K562 (cell line): ENCODE results near the gene LATS1. TPM values are rescaled to one million over a fixed set of nuclear protein-coding genes. Genes with fewer than 3 reads are reported as not detected.
A peak's percentile ranks its signal among the peaks of the same experiment; 100 is the strongest.

Experiments used
- CC2D1A ChIP-seq: fragments of 450-650 bp; IDR thresholded peaks from 2 replicates; pipeline ENCODE4 v1.6.1; 2017; ENCODE audit warnings: mild to moderate bottlenecking
- CCNT2 ChIP-seq: IDR thresholded peaks from 2 replicates; pipeline ENCODE4 v1.6.1; 2011; ENCODE audit warnings: borderline replicate concordance, low read depth, mild to moderate bottlenecking, moderate library complexity, mixed read lengths, low read length; ENCODE audit not compliant: insufficient read length; ENCODE audit errors: extremely low read depth
- CEBPB ChIP-seq: fragments of 450-650 bp; IDR thresholded peaks from 2 replicates; pipeline ENCODE4 v1.6.1; 2016; ENCODE audit warnings: missing genetic modification characterization, missing compliant biosample characterization
- GMEB1 ChIP-seq: fragments of 250-450 bp; sonication (Bioruptor Pico); IDR thresholded peaks from 2 replicates; pipeline ENCODE4 v1.4.0; 2020; ENCODE audit warnings: mild to moderate bottlenecking
- GTF2F1 ChIP-seq: IDR thresholded peaks from 2 replicates; pipeline ENCODE4 v1.6.1; 2011; ENCODE audit warnings: low read depth, low read length, improper control_type of control experiment
- MCM3 ChIP-seq: fragments of 450-650 bp; IDR thresholded peaks from 2 replicates; pipeline ENCODE4 v1.6.1; 2016
- NFATC3 ChIP-seq: fragments of 450-650 bp; IDR thresholded peaks from 2 replicates; pipeline ENCODE4 v1.6.1; 2017; ENCODE audit warnings: mild to moderate bottlenecking
- PML ChIP-seq: IDR thresholded peaks from 2 replicates; pipeline ENCODE4 v1.6.1; 2012; ENCODE audit warnings: low read length, inconsistent platforms
- PYGO2 ChIP-seq: fragments of 450-650 bp; IDR thresholded peaks from 2 replicates; pipeline ENCODE4 v1.6.1; 2016; ENCODE audit warnings: mild to moderate bottlenecking, missing genetic modification characterization, moderate library complexity, missing compliant biosample characterization
- RBM39 ChIP-seq: fragments of 200-400 bp; formaldehyde crosslinking; optimal IDR thresholded peaks from 2 replicates; pipeline ENCODE3; 2018; ENCODE audit warnings: low read depth, low read length
- RNF219 ChIP-seq: fragments of 250-450 bp; sonication (Bioruptor Pico); IDR thresholded peaks from 2 replicates; pipeline ENCODE4 v1.5.0; 2022; ENCODE audit warnings: mild to moderate bottlenecking
- ZNF324 ChIP-seq: fragments of 250-450 bp; sonication (Bioruptor Pico); IDR thresholded peaks from 2 replicates; pipeline ENCODE4 v1.4.0; 2020; ENCODE audit warnings: mild to moderate bottlenecking
- ZNF347 ChIP-seq: fragments of 450-650 bp; formaldehyde crosslinking; IDR thresholded peaks from 2 replicates; pipeline ENCODE4 v1.4.0; 2020; ENCODE audit warnings: low read depth, mild to moderate bottlenecking, moderate library complexity
- ZNF57 ChIP-seq: fragments of 450-650 bp; formaldehyde crosslinking; IDR thresholded peaks from 2 replicates; pipeline ENCODE4 v1.4.0; 2020; ENCODE audit warnings: mild to moderate bottlenecking, moderate library complexity
- polyA plus RNA-seq, 8 experiments: library from polyadenylated mRNA; depleted of rRNA in 4 of 8; stranded (reverse) in 5 of 8; unstranded in 3 of 8; fragments of >200 nt; fragmentation: Nextera tagmentation in 2 of 8; fragmentation: Illumina TruSeq in 1 of 8; extraction: Ambion mirVana in 2 of 8; extraction: Trizol in 1 of 8; gene quantifications; 2 replicates each; pipeline versions ENCODE4 v1.2.1 to v1.2.3, GENCODE V29; 2011 to 2014; ENCODE audit warnings: inconsistent platforms in 1 of 8, missing spikeins in 1 of 8
- total RNA-seq, 7 experiments: library from RNA; depleted of rRNA in 6 of 7; stranded (reverse); fragments of >200 nt in 6 of 7; fragmentation: Illumina TruSeq in 2 of 7; extraction: Trizol in 2 of 7; gene quantifications; 2 replicates each; pipeline versions ENCODE4 v1.2.1 to v1.2.3, GENCODE V29; 2011 to 2021; ENCODE audit warnings: low replicate concordance in 1 of 7
- TF ChIP-seq, protein P1 (sequence below): fragments of 450-650 bp; formaldehyde crosslinking; IDR thresholded peaks from 2 replicates; pipeline ENCODE4 v1.4.0; 2020; ENCODE audit warnings: mild to moderate bottlenecking, mixed read lengths
- TF ChIP-seq, protein P2 (sequence below): fragments of 250-450 bp; sonication (Bioruptor Pico); IDR thresholded peaks from 2 replicates; pipeline ENCODE4 v1.5.0; 2020; ENCODE audit warnings: mild to moderate bottlenecking
- TF ChIP-seq, protein P3 (sequence below): fragments of 250-450 bp; sonication (Bioruptor Pico); IDR thresholded peaks from 2 replicates; pipeline ENCODE4 v1.8.0; 2021; ENCODE audit warnings: borderline replicate concordance, mild to moderate bottlenecking, moderate library complexity; ENCODE audit not compliant: poor library complexity, severe bottlenecking
- TF ChIP-seq, protein P4 (sequence below): fragments of 450-650 bp; formaldehyde crosslinking; conservative IDR thresholded peaks from 2 replicates; pipeline ENCODE4 v1.4.0; 2022; ENCODE audit warnings: mild to moderate bottlenecking, missing genetic modification characterization

The LATS1 gene
- total and polyA plus RNA-seq, 9 of the 15 experiments (the other 6 are each of a cell fraction or from before 2014, with no cell fraction given), result 5.0 to 36.3 (median 18.4) TPM

GRCh38 chr6:149755300-149756260 is 37.7 kb upstream of the LATS1 start (continued):
- TF ChIP-seq, protein P1, sequence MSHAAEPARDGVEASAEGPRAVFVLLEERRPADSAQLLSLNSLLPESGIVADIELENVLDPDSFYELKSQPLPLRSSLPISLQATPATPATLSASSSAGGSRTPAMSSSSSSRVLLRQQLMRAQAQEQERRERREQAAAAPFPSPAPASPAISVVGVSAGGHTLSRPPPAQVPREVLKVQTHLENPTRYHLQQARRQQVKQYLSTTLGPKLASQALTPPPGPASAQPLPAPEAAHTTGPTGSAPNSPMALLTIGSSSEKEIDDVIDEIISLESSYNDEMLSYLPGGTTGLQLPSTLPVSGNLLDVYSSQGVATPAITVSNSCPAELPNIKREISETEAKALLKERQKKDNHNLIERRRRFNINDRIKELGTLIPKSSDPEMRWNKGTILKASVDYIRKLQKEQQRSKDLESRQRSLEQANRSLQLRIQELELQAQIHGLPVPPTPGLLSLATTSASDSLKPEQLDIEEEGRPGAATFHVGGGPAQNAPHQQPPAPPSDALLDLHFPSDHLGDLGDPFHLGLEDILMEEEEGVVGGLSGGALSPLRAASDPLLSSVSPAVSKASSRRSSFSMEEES, result peak; percentile 91
- TF ChIP-seq GMEB1 (CRISPR knock-in tag) (no peak), MCM3 (no peak), CC2D1A (no peak), RNF219 (no peak), PYGO2 (no peak), GTF2F1 (no peak), RBM39 (no peak), ZNF324 (CRISPR knock-in tag) (no peak), PML (0 out of 2 replicates have a peak, but pooled peaks have one; percentile 13), CCNT2 (no peak), NFATC3 (0 out of 2 replicates have a peak, but pooled peaks have one; percentile 16), ZNF57 (CRISPR knock-in tag) (no peak), ZNF347 (CRISPR knock-in tag) (no peak), CEBPB (tag) (0 out of 2 replicates have a peak, but pooled peaks have one; percentile 12)
- TF ChIP-seq, protein P2, sequence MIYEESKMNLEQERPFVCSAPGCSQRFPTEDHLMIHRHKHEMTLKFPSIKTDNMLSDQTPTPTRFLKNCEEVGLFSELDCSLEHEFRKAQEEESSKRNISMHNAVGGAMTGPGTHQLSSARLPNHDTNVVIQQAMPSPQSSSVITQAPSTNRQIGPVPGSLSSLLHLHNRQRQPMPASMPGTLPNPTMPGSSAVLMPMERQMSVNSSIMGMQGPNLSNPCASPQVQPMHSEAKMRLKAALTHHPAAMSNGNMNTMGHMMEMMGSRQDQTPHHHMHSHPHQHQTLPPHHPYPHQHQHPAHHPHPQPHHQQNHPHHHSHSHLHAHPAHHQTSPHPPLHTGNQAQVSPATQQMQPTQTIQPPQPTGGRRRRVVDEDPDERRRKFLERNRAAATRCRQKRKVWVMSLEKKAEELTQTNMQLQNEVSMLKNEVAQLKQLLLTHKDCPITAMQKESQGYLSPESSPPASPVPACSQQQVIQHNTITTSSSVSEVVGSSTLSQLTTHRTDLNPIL, result no peak
- TF ChIP-seq, protein P3, sequence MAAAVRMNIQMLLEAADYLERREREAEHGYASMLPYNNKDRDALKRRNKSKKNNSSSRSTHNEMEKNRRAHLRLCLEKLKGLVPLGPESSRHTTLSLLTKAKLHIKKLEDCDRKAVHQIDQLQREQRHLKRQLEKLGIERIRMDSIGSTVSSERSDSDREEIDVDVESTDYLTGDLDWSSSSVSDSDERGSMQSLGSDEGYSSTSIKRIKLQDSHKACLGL (CRISPR knock-in tag), result no peak
- TF ChIP-seq, protein P4, sequence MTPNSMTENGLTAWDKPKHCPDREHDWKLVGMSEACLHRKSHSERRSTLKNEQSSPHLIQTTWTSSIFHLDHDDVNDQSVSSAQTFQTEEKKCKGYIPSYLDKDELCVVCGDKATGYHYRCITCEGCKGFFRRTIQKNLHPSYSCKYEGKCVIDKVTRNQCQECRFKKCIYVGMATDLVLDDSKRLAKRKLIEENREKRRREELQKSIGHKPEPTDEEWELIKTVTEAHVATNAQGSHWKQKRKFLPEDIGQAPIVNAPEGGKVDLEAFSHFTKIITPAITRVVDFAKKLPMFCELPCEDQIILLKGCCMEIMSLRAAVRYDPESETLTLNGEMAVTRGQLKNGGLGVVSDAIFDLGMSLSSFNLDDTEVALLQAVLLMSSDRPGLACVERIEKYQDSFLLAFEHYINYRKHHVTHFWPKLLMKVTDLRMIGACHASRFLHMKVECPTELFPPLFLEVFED (CRISPR knock-in tag), result 0 out of 2 replicates have a peak, but pooled peaks have one; percentile 35
